GM21786 (cell line): Measurements from ENCODE around the gene GCLC.

Source experiments
- ATAC-seq: cut with Tn5 transposase; IDR thresholded peaks from one replicate; pipeline ENCODE4 v1.9.1; 2021; ENCODE audit not compliant: unreplicated experiment

The GCLC gene

DNA sequence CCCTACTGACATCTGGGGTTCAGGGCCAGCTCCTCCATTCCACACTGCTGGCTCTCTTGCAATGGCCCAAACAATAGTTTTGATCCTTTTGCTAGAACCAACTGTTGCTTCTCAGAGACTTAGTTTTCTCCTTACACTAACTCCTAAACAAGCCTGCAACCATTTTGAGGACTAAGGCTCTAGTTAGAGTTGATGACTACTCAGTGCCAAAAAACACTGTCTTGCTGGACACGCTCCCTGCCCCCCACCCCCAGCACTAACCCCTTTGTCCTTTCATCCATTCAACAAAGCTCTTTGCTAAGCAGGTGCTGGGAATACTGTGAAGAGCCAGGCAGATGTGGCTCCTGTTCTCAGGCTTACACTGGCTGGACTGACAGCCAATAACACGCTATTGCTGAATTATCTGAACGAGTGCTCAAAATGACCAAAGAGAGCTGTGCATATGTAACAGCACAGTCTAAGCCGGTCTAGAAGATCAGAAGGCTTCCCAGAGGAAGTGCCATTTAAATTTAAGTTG, 17.6 kb downstream of the GCLC start:
- ATAC-seq, result no peak

DNA sequence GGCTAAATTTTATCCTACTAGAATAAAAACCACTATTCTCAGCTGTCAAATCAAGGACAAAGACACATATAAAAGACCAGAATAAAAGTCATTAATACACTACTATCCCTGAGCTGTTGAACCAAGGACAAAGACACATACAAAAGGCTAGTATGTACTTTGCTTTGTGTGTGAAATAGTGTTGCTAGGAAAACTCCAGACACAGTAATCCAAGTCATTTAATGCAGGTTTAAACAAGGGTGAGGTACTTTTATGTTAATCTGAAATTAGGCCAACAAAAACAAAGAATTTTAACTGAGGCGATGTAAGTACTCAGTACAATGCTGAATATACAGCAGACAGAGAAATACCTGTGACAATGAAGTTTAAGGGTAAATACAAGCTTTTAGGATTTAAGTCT, 18.9 kb downstream of the GCLC start:
- no peak for ATAC-seq

DNA sequence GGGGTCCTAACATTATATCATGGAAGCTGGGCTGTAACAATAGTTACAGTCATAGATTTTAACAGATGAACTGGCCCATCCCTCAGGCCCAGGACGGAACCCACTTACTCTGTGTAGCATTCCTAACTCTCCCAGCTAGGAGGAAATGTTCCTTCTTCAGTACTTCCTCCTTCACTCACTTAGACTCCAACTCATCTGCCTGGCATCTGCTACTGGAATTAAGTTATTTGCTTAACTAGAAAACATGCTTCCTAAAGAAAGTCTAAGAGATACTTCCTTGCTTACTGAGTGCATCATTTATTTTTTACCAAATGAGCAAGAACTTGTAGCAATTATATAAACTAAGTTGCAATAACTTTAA, 20.5 kb downstream of the GCLC start:
- ATAC-seq, result no peak

DNA sequence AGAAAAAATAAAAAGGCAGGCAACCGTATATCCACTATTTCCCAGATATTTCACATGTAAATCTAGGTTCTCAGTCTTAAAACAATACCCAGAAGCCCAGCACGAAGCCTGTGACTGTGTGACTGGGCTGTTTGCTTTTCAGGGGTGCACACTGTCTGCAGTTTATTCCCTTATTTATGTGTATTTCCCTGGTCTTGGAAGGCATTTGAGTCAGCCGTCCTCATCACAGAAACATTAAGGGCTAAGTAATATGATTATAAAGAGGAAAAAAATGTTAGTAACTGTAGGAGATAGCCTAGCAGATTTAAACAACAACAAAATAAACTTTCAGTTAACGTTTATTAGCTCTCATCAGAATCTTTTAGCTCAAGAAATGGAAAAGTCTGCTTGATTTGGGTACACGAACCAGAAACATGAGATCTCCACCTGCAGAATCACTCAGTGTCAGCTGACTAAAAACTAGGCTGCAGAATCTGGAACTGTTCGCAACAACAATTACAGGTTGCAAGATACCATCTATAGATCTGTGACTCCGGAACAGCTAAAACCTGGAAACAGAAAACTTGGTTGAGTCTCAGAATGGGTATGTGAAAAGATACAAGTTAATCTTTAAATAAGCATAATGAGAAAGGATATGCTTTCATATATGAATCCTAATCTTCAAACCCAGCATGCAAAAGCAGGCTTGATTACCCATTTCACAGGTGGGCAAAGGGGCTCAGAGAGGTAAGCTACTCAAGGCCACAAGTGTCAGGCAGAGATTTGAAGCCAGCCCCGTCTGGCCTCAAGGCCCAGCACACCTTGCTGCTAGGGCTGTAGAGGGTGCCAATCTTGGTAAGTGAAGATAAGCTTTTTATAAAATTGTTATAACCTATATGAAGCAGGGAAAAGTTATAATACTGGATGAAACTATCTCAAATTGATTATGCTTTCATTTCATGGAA, 21.1 kb downstream of the GCLC start:
- no peak for ATAC-seq

DNA sequence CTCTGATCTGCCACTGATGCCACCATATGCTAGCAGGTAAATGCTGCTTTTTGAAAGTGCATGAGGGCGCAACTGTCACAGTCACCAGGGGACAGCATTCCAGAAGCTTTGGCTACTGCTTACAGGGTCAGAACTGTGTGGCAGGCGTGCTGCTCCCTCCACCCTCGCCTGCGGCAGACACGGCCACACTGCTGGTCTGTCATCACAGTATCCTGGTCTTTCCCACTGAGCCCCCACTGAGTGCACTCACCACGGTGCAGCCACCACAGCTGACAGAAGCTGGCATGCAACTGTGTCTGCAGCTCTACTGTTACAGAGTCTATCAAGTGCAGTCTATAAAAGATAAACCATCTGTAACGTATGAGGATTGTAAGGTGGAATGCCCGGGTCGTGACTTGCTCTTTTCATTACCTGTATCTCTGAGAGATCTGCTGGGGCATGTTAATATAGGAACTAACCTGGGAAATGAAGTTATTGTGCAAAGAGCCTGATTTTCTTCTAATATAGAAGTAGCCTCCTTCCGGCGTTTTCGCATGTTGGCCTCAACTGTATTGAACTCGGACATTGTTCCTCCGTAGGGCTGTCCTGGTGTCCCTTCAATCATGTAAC, 24.5 kb downstream of the GCLC start:
- no peak for ATAC-seq

DNA sequence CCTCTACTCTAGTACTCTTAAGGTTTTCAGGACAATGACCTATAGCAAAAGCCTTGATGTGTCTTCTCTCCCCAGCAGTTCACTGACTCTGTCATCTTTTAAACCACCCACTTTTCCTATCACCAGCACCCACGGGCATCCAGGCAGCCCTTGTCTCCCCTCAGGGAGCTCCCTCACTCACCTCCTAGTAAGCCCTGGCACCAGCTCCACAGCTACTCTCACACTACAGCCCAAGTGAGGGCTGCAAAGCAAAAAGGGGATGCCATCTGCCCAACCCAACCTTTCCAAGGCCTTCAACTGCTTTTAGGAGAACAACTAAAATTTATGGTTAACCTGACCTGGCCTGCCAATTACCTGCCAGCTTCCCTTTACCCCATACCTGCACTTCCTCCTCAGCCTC, 26.0 kb downstream of the GCLC start:
- no peak for ATAC-seq

DNA sequence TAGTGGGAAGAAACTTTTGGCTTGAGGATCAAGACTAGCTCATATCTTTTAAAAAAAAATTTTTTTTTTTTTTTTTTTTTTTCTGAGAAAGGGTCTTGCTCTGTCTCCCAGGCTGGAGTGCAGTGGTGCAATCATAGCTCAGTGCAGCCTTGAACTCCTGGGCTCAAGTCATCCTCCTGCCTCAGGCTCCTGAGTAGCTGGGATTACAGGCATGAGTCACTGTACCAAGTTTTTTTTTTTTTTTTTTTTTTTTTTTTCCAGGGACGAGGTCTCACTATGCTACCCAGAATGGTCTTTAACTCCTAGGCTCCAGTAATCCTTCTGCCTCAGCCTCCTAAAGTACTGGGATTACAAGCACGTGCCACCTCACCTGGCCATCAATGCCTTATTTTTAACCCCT, 27.9 kb downstream of the GCLC start:
- no peak for ATAC-seq

DNA sequence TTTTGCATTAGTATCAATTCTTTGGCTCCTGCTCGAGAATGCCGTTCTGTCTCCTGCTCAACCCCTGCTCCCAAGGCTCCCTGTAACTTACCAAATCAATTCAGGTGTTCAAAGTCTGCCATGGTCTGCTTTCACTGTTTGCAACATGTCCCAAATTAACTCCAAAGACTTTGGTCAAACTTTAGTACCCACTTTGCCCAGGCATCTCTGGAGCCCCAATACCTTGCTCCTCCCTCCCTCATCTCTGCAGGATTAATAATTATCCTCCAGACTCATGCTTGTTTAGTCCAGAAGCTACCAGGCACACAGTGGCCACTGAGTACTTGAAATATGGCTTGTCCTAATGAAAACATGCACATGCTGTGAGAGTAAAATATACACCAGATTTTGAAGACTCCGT, 30.2 kb downstream of the GCLC start:
- no peak for ATAC-seq

DNA sequence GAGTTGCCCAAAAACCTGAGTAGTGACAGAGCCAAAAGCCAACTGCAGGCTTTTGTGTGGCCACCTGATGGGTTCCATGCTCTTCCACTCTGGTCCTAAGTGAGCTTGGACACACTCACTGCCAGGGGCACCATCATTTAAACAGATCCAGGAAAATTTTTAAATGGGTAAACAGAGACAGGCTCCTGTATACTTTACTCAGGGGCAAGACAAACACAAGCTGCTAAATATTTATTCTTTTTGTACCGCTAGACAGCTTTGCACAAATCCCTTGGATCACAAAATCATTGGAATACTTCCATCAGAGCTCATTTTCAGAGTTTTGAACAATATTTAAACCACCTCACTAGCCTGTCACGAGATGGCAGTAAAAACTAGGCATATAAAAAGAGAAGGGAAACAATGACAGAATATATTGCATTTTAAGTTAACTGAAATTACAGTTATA, 31.4 kb downstream of the GCLC start:
- ATAC-seq, result no peak

DNA sequence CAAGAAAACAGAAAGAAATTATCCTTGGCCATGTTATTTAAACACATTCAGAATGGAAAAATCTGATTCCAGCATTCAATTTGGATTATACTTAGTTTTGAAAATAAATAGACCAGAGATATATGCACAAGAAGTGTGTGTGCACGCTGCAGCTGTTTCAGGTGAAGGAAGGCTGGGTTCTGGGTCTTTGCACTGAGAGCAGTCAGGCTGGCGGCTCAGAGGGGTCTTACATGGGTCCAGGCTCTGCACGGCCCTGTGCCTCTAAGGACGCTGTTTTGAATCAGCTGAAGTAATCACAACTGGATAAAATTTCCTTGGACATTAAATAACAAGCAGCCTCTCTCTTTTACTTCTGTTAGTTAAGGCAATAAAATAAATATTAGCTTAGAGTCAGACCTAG, 31.8 kb downstream of the GCLC start:
- no peak for ATAC-seq

DNA sequence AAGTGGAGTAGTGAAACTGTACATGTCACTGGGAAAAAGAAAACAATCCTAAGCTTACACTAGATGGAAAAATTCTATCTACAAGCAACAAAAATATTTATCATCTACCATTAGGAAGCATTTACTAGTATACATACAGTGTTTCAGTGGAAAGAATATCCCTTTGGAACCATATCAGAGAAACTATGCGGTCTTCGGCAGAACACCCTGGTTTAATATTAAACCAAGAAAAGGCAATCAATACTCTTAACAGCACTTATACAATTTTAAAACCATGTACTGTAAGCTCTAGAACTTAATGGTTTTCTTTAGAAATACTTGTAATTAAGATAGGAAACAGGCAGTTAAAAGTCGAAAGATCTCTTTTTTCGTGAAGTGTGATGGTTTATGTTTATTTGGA, 32.3 kb downstream of the GCLC start:
- ATAC-seq, result no peak

DNA sequence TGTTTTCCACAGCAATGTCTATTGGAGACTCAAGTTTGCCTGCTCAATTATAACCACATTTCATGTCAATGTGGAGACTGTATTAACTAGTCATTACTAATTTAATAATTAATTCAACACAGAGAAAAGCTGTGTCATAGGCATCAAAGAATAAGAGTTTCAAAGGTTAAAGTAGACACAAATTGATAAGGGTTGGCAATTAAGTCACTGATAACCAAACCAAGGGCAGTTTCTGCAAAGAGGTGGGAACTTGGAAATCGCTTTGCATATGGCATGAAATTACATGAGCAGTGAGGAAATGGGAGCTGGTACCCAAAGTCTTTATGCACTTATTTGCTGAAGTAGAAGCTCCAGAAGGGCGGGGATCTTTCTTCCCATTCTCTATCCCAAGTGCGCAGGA, 34.2 kb downstream of the GCLC start:
- no peak for ATAC-seq

DNA sequence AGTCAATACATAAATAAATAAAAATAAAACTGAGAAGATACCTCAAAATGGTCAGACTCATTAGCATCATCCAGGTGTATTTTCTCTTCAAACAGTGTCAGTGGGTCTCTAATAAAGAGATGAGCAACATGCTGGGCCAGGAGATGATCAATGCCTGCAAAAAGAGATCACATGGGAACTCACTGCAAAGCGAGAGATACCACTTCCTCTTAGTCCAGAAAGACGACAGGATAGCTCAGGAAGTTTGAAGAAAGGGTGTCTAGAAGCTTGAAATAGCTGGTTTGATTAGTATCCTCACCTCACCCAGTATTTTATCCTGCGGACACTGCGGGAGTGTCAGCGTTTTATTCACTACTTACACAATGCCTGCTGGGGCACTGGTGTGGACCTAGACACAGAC, 38.0 kb downstream of the GCLC start:
- no peak for ATAC-seq

DNA sequence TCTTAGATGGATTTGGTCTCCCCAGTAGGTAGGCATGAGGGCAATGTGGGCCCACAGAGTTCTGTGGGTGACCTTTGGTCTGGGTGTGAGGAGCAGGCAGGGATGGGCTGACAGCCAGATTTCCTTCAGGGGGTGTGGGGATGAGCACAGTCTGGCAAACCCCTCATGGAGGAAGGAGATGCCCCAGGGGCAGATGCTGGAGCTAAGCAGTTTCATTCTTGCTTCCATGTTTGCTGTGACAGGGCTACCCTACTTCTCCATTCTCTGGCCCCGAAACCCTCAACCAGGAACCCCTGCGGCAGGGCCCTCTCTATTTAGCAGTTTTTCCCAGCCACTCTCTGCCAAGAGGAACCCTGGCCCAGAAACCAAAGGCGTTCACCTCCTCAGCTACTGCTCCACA, 40.4 kb downstream of the GCLC start:
- no peak for ATAC-seq

DNA sequence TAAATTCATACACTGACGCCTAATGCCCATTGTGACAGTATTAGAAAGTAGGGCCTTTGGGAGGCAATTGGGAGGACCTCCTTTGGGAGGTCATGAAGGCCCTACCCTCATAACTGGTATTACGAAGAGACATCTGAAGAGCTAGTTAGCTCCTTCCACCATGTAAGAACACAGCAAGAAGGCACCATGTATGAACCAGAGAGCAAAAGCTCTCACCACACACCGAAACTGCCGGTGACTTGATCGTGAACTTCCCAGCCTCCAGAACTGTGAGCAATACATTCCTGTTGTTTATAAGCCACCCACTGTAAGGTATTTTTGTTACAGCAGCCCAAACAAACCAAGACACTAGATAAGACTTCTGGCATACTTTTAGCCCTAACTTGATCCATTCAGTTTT, 41.8 kb downstream of the GCLC start:
- ATAC-seq, result no peak

DNA sequence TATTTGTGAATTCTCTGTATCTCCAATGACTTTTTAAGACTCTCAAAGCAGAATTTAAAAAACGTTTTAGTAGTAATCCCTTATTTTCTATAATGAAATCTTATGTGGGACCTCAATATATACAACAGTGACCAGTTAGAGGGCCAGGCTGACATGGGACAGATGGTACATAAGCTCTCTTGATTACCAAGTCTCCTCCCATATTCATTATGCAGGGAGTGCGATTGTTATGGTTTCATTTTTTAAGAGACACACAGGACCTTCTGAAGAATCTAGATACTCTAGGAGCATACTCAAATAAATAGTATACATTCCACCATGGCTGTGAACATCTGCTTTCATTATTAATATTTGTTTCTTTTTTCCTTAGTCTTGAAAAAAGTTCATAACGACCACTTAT, 43.5 kb downstream of the GCLC start:
- ATAC-seq, result no peak

DNA sequence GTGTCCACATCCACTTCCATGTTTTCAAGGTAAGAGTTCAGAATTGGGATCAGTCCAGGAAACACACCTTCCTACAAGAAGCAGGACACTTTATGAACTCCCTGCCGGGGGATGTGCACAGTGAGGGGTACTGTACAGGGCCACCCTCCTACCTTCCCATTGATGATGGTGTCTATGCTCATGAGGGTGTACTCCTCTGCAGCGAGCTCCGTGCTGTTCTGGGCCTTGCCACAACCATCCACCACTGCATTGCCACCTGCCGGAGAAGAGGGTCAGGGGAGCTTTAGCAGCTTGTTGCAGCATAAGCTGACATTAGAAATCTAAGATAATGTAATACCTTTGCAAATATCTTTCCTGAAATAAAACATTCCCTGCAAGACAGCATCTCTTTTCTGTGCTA, 44.8 kb downstream of the GCLC start:
- ATAC-seq, result no peak

DNA sequence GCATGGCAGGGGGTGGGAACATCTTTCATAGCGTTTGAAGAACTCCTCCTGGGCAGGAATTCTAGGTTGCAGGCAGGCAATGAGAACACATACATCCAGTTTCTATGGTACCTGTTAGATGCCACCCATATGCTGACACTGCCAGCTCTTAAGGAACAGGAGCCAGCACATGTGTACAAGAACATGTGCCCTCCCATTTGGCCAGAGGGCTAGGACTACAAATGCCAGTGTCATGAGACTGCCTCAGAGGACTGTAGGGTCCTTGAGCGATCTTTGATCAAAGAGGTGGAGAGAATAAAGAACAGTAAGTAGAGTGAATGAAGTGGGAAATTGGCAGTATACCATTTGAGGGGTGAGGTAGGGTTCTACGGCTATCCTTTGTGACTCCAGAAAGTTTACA, 45.8 kb downstream of the GCLC start:
- ATAC-seq, result no peak

DNA sequence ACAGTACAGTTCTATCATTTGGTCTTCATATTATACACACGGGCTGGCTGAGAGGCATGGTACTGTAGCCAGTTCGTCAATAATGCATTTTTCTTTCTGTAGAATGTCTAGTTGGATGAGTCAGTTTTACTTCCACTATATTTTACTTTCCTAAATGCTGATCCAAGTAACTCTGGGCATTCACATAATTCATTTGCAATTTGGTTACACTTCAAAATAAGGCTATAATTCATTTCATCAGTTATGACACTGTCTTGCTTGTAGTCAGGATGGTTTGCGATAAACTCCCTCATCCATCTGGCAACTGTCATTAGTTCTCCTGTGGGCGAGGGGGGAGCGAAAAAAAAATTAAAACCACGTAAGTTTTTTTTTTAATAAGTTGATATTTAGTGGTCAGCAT, 46.3 kb downstream of the GCLC start:
- ATAC-seq, result no peak

DNA sequence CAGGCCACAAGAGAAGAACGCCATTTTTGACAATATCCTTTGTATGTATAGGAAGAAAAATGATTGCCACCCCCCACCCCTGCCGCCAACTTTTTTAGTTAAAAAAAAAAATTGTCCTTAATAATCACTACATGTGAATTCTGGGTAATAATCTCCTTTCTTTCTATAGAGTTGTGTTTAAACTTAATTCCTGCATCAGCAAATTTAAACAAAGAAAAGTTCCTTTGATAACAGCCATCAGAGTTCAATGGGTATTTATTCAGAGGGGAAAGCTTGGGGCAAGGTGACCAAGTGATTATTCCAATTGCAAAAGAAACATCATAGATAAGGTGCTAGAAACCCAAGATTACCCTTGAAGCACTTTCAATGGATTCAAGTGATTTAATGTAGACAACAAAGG, 47.0 kb downstream of the GCLC start:
- no peak for ATAC-seq

DNA sequence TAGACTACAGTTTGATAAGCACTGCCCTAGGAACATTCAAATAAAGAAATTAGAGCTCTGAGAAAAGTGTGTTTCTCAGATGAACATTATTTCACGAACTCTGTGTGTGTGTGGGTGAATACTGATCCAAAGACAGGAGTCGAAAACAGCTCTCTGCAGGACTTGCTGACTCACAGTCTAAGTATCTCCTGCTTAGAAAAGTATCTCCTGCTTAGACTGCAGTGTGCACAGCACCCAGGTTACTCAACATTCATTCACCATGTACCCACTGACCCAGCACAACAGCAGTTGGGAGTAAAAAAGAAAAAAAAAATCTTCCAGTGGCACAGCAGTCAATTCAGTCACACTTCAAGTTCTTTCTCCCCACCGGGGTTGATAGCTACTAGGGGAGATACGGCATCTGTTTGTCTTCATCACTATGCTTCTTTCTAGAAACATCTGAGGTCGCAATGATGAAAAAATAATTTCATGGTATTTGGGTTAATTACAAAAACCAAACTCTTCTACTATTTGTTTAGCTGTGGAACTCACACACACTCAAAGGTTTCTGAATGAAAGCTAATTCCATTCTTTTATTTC, 48.0 kb downstream of the GCLC start:
- ATAC-seq, result no peak
